Measurements from ENCODE around the gene USP5.

The USP5 gene

DNA sequence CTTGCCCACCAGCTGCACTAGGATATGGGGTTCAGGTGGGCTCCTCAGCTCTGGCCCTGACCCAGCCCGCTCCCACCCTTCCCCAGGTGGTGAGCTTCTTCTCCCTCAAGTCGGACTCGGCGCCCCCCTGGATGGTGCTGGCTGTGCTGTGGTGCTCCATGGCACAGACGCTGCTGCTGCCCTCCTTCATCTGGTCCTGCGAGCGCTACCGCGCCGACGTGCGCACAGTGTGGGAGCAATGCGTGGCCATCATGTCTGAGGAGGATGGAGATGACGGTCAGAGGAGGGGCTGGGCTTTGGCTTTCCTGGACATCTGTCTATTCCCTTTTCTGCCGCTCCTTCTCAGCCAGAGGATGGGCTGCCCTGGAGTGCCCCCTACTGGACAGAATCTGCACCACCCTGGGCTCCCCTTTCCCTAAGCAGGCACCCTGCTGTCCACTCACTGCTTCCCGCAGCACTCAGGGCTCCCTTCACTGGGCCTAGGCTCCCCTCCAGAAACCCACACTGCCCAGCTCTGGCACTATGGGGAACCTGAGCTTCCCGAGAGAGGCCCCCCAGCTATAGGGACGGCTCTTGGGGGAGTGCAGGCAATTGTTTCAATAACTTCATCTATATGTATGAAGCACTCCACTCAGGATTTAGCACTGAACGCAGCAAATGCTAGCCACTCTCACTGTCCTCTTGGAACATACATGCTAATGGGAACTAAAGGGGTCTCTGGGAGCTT is 26.4 kb upstream of the USP5 start:
- peak in 54 of 56 donors; percentile 30 to 90 (median 72) for DNase-seq

- DNase-seq: no peak
Measured at GRCh38 chr12:6826125-6826733, 25.7 kb upstream of the USP5 start.

GRCh38 chr12:6826734-6827436 is 25.1 kb upstream of the USP5 start:
- DNase-seq: no peak

- peak in 45 of 56 donors; percentile 21 to 83 (median 62) for DNase-seq
Measured at GRCh38 chr12:6827437-6827911, 24.5 kb upstream of the USP5 start.

GRCh38 chr12:6827982-6828780 is 23.8 kb upstream of the USP5 start, which contains the start of gene P3H3:
P3H3 (plus strand) TSS chr12:6828407; CDS start chr12:6828441, 34 bp downstream.
- peak in 15 of 56 donors; percentile 14 to 69 (median 39) for DNase-seq

GRCh38 chr12:6828781-6829535 is 23.0 kb upstream of the USP5 start:
- peak in 16 of 56 donors; percentile 13 to 56 (median 31) for DNase-seq

GRCh38 chr12:6829536-6830220 is 22.3 kb upstream of the USP5 start:
- peak in 3 of 56 donors; percentile 50 to 56 (median 56) for DNase-seq

- DNase-seq: no peak
Measured at GRCh38 chr12:6830286-6830890, 21.6 kb upstream of the USP5 start.

DNA sequence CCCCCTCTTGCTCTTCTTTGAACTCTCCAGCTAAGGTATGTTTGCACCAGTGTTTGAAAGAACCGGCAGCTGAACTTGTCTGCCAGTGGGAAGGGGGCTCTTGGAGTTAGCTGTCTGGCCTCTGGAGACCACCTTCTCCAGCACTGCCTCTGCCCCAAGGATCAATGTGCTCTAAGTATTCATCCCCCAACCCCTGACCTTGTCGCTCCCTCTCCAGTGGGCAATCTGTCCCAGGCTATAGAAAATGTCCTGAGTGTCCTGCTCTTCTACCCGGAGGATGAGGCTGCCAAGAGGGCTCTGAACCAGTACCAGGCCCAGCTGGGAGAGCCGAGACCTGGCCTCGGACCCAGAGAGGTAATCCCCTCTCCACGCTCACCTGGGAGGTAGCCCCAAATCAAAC is 21.0 kb upstream of the USP5 start:
- DNase-seq: no peak

DNA sequence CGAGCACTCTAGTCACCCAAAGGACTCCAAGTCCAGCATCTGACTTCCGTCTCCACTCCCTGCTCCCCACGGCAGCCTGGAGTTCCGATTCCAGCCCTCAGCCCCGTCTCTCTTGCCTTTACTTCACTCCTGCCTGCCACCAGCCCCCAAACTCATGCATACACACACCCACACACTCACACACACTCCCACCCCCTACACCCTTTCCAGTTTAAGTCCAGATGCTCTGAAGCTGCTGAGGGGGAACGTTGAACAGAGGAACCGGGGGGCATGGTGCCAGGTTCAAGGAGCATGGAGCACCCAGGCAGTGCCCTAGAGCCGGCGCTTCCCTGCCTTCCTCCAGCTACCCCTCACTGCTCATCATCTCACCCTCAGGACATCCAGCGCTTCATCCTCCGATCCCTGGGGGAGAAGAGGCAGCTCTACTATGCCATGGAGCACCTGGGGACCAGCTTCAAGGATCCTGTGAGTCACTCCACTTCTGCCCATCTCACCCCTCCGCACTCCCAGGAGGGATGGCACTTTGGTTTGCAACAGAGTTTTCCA is 20.4 kb upstream of the USP5 start:
- no peak for DNase-seq

- DNase-seq: no peak
Measured at GRCh38 chr12:6832125-6832524, 19.8 kb upstream of the USP5 start.

DNA sequence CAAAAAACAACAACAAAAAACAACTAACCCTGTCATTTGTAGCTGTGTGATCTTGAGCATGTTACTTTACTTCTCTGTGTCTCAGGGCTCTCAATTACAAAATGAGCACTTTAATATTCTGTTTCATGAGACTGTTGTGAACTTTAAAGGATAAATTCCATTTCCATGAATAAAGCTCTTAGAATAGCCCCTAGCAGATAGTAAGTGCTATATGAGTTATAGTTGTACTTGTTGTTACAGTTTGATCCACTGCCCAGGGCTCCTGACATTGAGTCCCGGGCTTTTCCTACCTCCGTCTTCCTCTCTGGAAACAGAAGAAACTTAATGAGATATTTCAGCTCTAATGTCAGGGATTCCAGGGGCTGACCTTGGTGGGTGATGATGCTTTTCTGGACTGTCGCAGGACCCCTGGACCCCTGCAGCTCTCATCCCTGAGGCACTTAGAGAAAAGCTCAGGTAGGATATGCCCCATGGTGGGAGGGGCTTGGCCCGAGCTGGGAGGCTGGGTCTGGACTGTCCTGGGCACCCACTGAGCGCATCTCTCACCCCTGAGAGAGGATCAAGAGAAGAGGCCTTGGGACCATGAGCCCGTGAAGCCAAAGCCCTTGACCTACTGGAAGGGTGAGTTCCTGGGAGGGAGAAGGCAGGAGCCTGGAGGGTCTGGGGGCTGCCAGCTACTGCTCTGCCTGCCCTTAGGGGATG is 18.6 kb upstream of the USP5 start:
- DNase-seq: no peak

- DNase-seq: no peak
Measured at GRCh38 chr12:6834254-6834653, 17.7 kb upstream of the USP5 start.

DNA sequence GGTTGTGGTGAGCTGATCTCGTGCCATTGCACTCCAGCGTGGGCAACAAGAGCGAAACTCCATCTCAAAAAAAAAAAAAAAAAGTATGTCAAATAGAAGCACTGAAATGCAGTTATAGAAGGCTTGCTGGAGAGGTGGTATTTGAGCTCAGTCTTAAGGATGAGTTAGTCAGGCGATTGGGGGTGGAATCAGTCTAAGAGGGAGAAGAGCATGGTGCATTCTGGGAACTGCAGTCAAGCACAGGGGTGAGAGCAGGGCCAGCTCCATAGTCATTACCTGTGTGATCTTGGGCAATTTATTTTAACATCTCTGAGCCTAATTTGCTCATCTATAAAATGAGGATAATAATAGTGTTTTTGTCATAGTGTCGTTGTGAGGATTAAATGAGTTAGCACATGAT is 17.1 kb upstream of the USP5 start:
- DNase-seq: no peak

GRCh38 chr12:6836851-6837250 is 15.1 kb upstream of the USP5 start:
- no peak for DNase-seq

DNA sequence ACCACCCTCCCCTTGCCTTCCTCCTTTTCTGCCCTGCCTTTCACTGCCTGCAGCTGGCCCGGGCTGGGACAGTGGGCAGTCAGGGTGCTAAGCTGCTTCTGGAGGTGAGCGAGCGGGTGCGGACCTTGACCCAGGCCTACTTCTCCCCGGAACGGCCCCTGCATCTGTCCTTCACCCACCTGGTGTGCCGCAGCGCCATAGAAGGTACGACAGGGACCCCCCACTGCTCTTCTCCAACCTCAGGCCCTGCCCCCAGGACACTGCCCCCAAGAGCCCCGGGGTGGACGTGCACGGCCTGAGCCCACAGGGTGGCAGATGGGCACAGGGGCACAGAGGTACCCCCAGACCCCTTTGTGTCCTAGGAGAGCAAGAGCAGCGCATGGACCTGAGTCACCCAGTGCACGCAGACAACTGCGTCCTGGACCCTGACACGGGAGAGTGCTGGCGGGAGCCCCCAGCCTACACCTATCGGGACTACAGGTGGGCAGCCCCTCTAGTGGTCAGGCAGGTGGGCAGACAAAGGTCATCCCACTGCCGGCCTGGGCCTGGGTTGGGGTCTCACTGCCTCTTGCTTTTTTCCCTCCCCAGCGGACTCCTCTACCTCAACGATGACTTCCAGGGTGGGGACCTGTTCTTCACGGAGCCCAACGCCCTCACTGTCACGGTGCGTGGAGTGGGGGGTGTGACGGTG is 14.4 kb upstream of the USP5 start:
- no peak for DNase-seq

GRCh38 chr12:6838854-6839253 is 13.1 kb upstream of the USP5 start:
- no peak for DNase-seq

Data from amygdala (tissue), 56 donors.